DND-41 (cell line): ENCODE results near the gene RPN2.

Experiments
- ATAC-seq: fragments of 200-7000 bp; cut with Tn5 transposase; 3 replicates; pipeline ENCODE4 v1.9.1; 2021; ENCODE audit warnings: low read depth; ENCODE audit not compliant: insufficient read depth
- DNase-seq: peaks from one replicate; pipeline ENCODE4 v3.0.0-alpha.2; 2020
- H2AFZ ChIP-seq: 2 replicates; pipeline ENCODE4 v1.6.0; 2012; ENCODE audit warnings: low read depth, low read length
- H3K27ac ChIP-seq: 2 replicates; pipeline ENCODE4 v1.5.1; 2012; ENCODE audit warnings: low read length, inconsistent platforms
- H3K27me3 ChIP-seq: fragments of 200-600 bp; sonication (generic); 2 replicates; pipeline ENCODE4 v1.6.0; 2012; ENCODE audit warnings: low read length, mild to moderate bottlenecking, inconsistent platforms; ENCODE audit not compliant: insufficient read depth, poor library complexity
- H3K36me3 ChIP-seq: 2 replicates; pipeline ENCODE4 v1.5.1; 2012; ENCODE audit warnings: low read length, inconsistent platforms; ENCODE audit not compliant: insufficient read depth
- H3K4me1 ChIP-seq: 2 replicates; pipeline ENCODE4 v1.5.1; 2012; ENCODE audit warnings: mild to moderate bottlenecking, low read length; ENCODE audit not compliant: insufficient read depth
- H3K4me2 ChIP-seq: 2 replicates; pipeline ENCODE4 v1.6.0; 2012; ENCODE audit warnings: mild to moderate bottlenecking, moderate library complexity, low read length, inconsistent platforms; ENCODE audit not compliant: insufficient read depth
- H3K4me3 ChIP-seq, 2 experiments: fragments of 200-600 bp in 1 of 2; shearing (Covaris generic) in 1 of 2; 2 replicates each; pipeline ENCODE4 v1.5.1; 2012 to 2016; ENCODE audit warnings: inconsistent platforms in 2 of 2, low read length in 2 of 2, mild to moderate bottlenecking in 2 of 2, low read depth in 1 of 2, moderate library complexity in 1 of 2
- H3K79me2 ChIP-seq: 2 replicates; pipeline ENCODE4 v1.6.0; 2012; ENCODE audit warnings: low read length, inconsistent platforms; ENCODE audit not compliant: insufficient read depth
- H3K9ac ChIP-seq: 2 replicates; pipeline ENCODE4 v1.6.0; 2012; ENCODE audit warnings: low read depth, mild to moderate bottlenecking, inconsistent platforms, low read length, moderate library complexity
- H3K9me3 ChIP-seq: 2 replicates; pipeline ENCODE4 v1.5.1; 2012; ENCODE audit warnings: low read length, moderate library complexity, mild to moderate bottlenecking, inconsistent platforms; ENCODE audit not compliant: insufficient read depth, severe bottlenecking
- H4K20me1 ChIP-seq: 2 replicates; pipeline ENCODE4 v1.6.0; 2012; ENCODE audit warnings: low read length; ENCODE audit not compliant: insufficient read depth
- CTCF ChIP-seq: IDR thresholded peaks from 2 replicates; pipeline ENCODE4 v1.5.1; 2012; ENCODE audit warnings: borderline replicate concordance, low read length, moderate library complexity, mild to moderate bottlenecking; ENCODE audit not compliant: poor library complexity, severe bottlenecking; ENCODE audit errors: extremely low read depth
- EZH2 ChIP-seq: IDR thresholded peaks from 3 replicates; pipeline ENCODE4 v1.6.1; 2012; ENCODE audit warnings: borderline replicate concordance, low read depth, mild to moderate bottlenecking, moderate library complexity, low read length, inconsistent platforms; ENCODE audit not compliant: severe bottlenecking

Gene RPN2

GRCh38 chr20:37231947-37232630 is 53.0 kb downstream of the RPN2 start:
- TF ChIP-seq CTCF = no peak
- no peak for TF ChIP-seq EZH2
- Histone ChIP-seq H3K9me3 (no peaks in the 10 kb centered on the region), H2AFZ (no peak overlapping the region), H3K79me2 (no peaks in the 10 kb centered on the region), H4K20me1 (peaks cover 4% of the 10 kb centered on the region; the same call in 1 of the 2 replicates), H3K27me3 (no peaks in the 10 kb centered on the region), H3K4me1 (no peaks in the 10 kb centered on the region), H3K4me3 (no peak overlapping the region), H3K36me3 (peaks cover 98% of the 10 kb centered on the region), H3K27ac (no peak overlapping the region), H3K9ac (no peak overlapping the region), H3K4me2 (no peak overlapping the region)
- no peak for DNase-seq
- ATAC-seq = no peak

GRCh38 chr20:37233548-37234253 is 54.6 kb downstream of the RPN2 start:
- Histone ChIP-seq H3K27me3 (no peaks in the 10 kb centered on the region), H3K36me3 (peaks cover 97% of the 10 kb centered on the region), H3K4me2 (no peak overlapping the region), H3K4me3 (no peak overlapping the region), H3K27ac (no peak overlapping the region), H3K79me2 (no peaks in the 10 kb centered on the region), H4K20me1 (peaks cover 4% of the 10 kb centered on the region; the same call in 1 of the 2 replicates), H3K9me3 (no peaks in the 10 kb centered on the region), H3K9ac (no peak overlapping the region), H2AFZ (no peak overlapping the region), H3K4me1 (no peaks in the 10 kb centered on the region)
- ATAC-seq (no peak), DNase-seq (no peak)
- TF ChIP-seq CTCF (no peak), EZH2 (no peak)

GRCh38 chr20:37234254-37234581 is 55.1 kb downstream of the RPN2 start:
- Histone ChIP-seq H3K4me2 (no peak overlapping the region), H3K36me3 (peaks cover 97% of the 10 kb centered on the region), H4K20me1 (peaks cover 2% of the 10 kb centered on the region; the same call in 1 of the 2 replicates), H3K79me2 (no peaks in the 10 kb centered on the region), H3K9me3 (no peaks in the 10 kb centered on the region), H3K4me1 (no peaks in the 10 kb centered on the region), H3K27ac (no peak overlapping the region), H3K9ac (no peak overlapping the region), H3K4me3 (no peak overlapping the region), H3K27me3 (no peaks in the 10 kb centered on the region), H2AFZ (no peak overlapping the region)
- ATAC-seq (no peak), DNase-seq (no peak)
- TF ChIP-seq EZH2 (no peak), CTCF (no peak)
